SHP77 (cell line): Measurements from ENCODE around the gene TRMT13.
A peak's percentile ranks its signal among the peaks of the same experiment; 100 is the strongest.
"Not testable (repeated sequence)": the region's sequence is repeated elsewhere in the genome, so short reads cannot be mapped to it uniquely, and the experiment has no call there.

Experiments used
- DNase-seq, 2 experiments: peaks; one replicate each; lab custom pipeline; 2025; lab: John Stamatoyannopoulos, UW

The TRMT13 gene

DNA sequence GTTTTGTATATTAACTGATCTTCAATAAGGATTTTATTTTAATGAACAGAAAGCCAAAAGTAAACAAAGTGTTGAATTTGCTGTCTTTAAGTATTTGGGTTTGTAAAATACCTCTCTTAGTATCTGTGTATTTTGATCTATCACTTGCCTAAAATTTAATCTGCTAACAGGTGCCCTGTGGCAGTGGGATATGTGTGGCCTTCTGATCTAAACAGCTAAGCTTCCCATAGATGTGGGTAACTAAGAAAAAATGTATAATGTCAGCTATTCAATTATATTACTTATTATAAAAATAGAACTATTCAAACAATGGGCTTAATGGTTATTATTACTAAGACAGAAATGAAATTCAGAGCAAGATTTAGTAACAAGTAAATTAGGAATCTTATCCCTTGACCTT, 29.9 kb downstream of the TRMT13 start:
- no peak for DNase-seq

DNA sequence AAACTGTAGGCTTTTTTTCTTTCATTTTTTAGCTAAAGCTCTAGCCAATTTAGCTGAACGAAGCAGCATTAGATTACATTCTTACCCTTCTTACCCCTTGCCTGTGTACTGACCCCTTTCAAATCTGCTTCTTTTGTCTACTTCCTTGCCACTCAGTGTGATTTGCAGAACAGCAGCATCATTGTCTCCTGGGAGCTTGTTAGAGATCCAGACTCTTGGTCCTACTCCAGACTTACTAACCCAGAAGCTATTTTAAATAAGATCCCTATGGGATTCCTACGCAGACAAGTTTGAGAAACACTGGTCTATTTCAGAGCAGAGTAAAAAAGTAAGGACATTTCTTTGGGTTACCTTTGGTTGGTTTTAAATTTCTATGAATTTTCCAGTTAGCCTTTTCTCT, 31.3 kb downstream of the TRMT13 start:
- no peak for DNase-seq

DNA sequence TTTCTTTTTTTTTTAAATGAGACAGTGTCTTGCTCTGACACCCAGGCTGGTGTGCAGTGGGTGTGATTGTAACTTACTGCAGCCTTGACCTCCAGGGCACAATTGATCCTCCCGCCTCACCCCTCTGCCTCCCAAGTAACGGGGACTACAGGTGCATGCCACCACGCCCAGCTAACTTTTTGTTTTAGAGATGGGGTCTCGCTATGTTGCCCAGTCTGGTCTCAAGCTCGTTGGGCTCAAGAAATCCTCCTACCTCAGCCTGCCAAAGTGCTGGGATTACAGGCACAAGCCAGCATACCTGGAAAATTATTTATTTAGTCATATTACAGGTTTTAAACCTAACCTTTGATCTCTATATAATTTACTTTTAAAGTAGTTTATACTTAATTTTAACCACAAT, 31.7 kb downstream of the TRMT13 start:
- no peak for DNase-seq

DNA sequence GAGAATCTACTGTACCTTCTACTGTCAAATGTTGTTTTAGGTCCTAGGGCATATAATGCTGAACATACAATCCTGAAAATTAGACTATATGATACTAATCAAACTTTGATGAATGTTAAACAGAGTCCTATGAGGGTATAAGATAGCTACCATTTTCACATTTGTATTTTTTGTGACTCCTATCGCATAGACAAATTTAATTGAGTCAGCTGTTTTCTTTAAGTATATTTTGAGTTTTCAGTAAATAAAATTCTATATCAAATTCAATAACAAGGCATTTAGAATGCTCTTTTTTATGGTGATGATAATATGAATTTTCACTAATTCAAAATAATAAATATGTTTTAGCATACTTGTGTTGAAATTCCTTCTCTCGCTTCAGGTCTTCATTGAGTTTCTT, 35.1 kb downstream of the TRMT13 start:
- no peak for DNase-seq

DNA sequence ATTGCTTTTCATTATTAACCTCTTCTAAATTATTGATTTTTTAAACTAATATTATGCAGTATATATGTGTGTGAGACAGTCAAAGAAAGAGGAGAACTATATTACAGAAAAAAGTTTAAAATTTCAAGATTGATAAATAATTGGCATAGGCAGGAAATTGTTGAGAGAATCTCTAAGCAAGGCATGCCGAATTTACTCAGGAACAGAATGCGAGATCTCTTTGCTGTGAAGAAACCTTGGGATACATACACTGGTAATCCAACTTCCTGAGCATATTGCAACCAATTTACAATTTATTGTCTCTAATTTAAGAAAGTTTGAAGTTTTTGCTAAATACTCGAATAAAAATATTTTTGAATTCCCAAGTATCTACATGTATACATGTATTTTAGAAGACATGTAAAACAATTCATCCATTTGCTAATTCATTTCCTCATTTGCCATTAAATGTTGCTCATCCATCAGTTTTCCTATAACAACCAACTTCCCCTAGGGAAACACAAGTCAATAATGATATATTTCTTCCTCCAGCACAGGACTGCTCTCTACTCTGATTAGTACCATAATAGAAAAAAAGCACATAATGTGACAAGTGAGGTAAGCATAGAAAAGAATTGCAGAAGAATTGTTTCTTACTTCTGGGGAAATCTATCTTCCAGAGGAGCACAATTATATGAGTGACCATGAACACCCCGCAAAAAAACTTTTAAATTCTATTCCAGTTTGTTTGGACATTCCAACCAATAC, 44.5 kb downstream of the TRMT13 start:
- DNase-seq = no peak

DNA sequence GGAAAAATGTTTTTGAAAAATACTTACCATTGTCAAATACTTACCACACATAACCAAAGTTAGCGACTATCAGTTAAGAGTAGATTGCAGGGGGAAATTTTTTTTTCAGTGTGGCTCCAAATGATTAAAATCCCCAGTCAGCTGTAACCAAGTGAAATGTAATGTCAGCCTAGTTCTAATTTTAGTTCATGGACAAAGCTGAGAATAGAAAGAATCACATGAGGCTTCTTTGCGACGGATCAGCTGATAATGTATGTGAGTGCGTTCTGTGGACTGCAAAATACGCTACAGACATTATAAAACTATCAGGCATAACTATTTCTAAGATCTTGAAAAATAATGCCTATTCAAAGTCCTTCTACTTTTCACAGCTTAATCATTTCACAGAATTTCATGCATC, 45.1 kb downstream of the TRMT13 start, which contains the start of gene LRRC39:
Gene LRRC39, minus strand, starts transcription at position 166 of the 400 bp plus-strand sequence. CDS start 9,740 bp downstream, outside the sequence.
- no peak for DNase-seq

DNA sequence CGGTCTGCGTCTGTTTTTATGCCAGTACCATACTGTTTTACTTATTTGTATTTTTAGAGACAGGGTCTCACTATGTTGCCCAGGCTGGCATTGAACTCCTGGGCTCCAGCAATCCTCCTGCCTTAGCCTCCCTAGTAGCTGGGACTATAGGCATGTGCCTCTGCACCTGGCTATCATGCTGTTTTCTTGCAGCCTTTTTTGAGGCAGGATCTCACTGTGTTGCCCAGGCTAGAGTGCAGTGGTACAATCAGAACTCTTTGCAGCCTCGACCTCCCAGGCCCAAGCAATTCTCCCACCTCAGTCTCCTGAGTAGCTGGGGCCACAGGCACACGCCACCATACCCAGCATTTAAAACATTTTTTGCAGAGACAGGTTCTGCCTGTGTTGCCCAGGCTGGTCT, 50.4 kb downstream of the TRMT13 start:
- DNase-seq = no peak

DNA sequence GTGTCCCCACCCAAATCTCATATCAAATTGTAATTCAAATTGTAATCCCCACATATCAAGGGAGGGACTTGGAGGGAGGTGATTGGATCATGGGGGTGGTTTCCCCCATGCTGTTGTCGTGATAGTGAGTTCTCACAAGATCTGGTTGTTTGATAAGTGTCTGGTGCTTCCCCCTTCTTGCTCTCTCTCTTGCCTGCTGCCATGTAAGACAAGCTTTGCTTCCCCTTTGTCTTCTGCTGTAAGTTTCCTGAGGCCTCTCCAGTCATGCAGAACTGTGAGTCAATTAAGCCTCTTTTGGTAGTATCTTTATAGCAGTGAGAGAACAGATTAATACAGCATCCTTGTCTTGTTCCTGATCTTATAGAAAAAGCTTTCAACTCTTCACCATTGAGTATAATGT, 51.6 kb downstream of the TRMT13 start:
- no peak for DNase-seq

DNA sequence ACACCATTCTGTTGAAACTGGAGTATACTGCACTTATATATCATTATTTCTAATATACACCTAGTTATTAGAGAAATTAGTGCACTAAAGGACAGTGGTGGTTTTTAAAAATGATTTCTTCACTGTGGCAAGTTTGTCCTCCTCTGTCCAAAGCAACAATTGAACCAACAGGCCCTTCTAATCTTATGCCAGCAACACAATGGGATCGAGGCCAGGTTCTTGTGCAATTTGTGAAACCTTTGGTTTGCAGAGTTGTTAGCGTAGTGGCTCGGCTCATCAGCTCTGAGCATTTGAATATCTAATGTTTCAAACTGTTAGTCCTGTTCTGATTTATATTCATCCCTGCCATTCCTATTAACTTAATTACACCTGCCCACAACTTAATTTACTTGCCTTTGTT, 54.9 kb downstream of the TRMT13 start:
- DNase-seq = no peak

DNA sequence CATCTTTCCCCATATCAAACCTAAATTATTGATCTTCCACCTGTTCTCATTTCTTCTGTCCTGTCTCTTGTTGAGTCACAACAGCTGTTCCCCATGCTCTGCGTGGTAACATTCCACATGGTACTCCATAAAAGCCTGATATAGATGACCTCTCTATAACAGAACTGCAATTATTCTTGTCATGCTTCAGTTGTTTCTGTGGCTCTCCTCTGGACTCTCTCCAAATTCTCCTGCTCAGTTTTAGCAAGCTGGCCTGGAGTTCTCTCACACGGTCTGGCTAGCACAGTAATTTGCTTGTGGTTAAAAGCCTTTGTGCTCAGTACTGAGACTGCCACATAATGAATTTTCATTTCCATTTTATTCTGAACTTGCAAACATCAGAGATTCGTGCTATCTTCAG, 55.7 kb downstream of the TRMT13 start:
- DNase-seq = peak; percentile 19 to 44

DNA sequence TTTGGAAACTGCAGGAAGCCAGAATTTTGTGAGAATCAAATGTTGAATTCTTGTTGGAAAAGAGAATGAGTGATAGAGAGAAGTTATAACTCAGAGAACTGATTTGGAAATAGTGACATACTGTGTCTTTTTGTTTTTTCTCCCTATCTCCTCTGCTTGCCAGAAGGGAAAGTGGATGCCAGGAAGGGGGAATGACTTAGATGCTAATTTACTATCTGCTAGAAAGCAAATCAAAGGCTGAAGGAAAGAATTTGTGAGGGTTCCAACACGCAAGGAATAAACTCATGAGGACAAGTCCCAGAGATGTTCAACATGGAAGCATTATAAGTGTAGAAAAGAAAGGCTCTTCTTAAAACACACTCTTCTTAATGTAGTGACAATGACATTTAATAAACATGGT, 65.6 kb downstream of the TRMT13 start:
- no peak for DNase-seq

DNA sequence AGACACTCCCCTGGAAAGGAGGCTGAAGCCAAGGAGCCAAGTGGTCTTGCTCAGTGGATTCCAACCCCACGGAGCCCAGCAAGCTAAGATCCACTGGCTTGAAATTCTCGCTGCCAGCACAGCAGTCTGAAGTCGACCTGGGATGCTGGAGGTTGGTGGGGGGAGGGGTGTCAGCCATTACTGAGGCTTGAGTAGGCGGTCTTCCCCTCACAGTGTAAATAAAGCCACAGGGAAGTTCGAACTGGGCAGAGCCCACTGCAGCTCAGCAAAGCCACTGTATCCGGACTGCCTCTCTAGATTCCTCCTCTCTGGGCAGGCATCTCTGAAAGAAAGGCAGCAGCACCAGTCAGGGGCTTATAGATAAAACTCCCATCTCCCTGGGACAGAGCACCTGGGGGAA, 67.1 kb downstream of the TRMT13 start:
- DNase-seq = not testable (repeated sequence)
